ENCODE results near the gene OR8B12.

- no peak; the same call in 1 of the 2 replicates for TF ChIP-seq CTCF (conservative IDR thresholded peaks at IDR 0.05; ENCODE audit: low read depth, low read length)
- no peak for TF ChIP-seq EZH2 (IDR thresholded peaks at IDR 0.05; ENCODE audit: low read length, unreplicated experiment)
Observed at GRCh38 chr11:124551189-124551588, 7.7 kb upstream of the OR8B12 start.

All from PC-3 (cell line).